ENCODE measurements around the gene IL1RL2. TPM values are rescaled to one million over a fixed set of nuclear protein-coding genes. Genes with fewer than 3 reads are reported as not detected.

The IL1RL2 gene
- total and polyA plus RNA-seq, 2 of the 8 experiments (the other 6 are each of a cell fraction or from before 2014, with no cell fraction given): not detected

GRCh38 chr2:102185347-102185746 is 1.5 kb upstream of the IL1RL2 start (continued):
- TF ChIP-seq CBX8 (IDR thresholded peaks at IDR 0.05; ENCODE audit: borderline replicate concordance, low read depth, low read length): no peak
